C4-2B (cell line): ENCODE data around the gene INSYN1.

Experiments
- ZFX ChIP-seq: fragments of 450-650 bp; IDR thresholded peaks from 2 replicates; pipeline ENCODE4 v1.6.1; 2017
- TF ChIP-seq, protein P1 (sequence below): fragments of 450-650 bp; conservative IDR thresholded peaks from 2 replicates; pipeline ENCODE4 v1.5.1; 2017; ENCODE audit warnings: mild to moderate bottlenecking

DNA sequence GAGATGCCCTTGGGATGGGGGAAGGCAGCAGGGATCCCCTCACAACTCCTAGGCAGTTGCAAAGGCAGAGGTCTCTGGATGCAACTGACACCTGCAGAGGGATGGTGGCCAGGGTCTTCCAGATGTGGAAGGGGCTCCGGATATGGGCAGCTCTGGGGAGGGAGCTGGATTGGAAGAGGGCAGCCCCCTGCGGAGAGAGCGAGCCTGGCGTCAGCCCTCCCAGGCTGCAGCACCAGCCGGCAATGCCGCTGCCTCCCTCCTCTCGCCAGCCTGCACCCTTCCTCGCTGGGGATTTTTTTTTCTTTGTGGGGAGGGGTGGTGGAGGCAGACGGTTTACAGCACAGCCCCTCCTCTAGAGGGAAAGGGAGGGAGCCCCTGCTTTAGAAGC, 1.6 kb downstream of the INSYN1 start:
- TF ChIP-seq, protein P1, sequence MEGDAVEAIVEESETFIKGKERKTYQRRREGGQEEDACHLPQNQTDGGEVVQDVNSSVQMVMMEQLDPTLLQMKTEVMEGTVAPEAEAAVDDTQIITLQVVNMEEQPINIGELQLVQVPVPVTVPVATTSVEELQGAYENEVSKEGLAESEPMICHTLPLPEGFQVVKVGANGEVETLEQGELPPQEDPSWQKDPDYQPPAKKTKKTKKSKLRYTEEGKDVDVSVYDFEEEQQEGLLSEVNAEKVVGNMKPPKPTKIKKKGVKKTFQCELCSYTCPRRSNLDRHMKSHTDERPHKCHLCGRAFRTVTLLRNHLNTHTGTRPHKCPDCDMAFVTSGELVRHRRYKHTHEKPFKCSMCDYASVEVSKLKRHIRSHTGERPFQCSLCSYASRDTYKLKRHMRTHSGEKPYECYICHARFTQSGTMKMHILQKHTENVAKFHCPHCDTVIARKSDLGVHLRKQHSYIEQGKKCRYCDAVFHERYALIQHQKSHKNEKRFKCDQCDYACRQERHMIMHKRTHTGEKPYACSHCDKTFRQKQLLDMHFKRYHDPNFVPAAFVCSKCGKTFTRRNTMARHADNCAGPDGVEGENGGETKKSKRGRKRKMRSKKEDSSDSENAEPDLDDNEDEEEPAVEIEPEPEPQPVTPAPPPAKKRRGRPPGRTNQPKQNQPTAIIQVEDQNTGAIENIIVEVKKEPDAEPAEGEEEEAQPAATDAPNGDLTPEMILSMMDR = no peak
- no peak for TF ChIP-seq ZFX
